CD14-positive monocyte (primary cell): ENCODE data around the gene POC1B. TPM values are rescaled to one million over a fixed set of nuclear protein-coding genes. Genes with fewer than 3 reads are reported as not detected.

ENCODE experiments used
- DNase-seq, 3 donors: peaks; one replicate each; pipeline ENCODE4 v3.0.0-alpha.2; 2011 to 2022
- H2AFZ ChIP-seq: 2 replicates; pipeline ENCODE4 v1.6.0; 2012; ENCODE audit warnings: mild to moderate bottlenecking, low read depth, low read length, inconsistent platforms; ENCODE audit not compliant: insufficient read depth, poor library complexity, severe bottlenecking
- H3K27ac ChIP-seq, 2 donors: 1 replicate in 1 of 2; 2 replicates in 1 of 2; pipeline ENCODE4 v1.5.1; 2012 to 2013; ENCODE audit warnings: low read length in 2 of 2, control low read depth in 1 of 2, inconsistent platforms in 1 of 2, low read depth in 1 of 2, mild to moderate bottlenecking in 1 of 2
- H3K27me3 ChIP-seq, 2 donors: one replicate each; pipeline versions ENCODE4 v1.6.0 to v1.6.1; 2011 to 2013; ENCODE audit warnings: low read length in 2 of 2; ENCODE audit not compliant: control insufficient read depth in 2 of 2, insufficient read depth in 2 of 2
- H3K36me3 ChIP-seq, 2 donors: replicated peaks in 1 of 2; 1 replicate in 1 of 2; 2 replicates in 1 of 2; pipeline versions ENCODE4 v1.5.1 to v1.6.1; 2012 to 2013; ENCODE audit warnings: low read length in 2 of 2, control low read depth in 1 of 2, inconsistent platforms in 1 of 2, mild to moderate bottlenecking in 1 of 2; ENCODE audit not compliant: insufficient read depth in 2 of 2, control insufficient read depth in 1 of 2
- H3K4me1 ChIP-seq, 2 donors: 1 replicate in 1 of 2; 2 replicates in 1 of 2; pipeline versions ENCODE4 v1.5.1 to v1.6.1; 2012 to 2013; ENCODE audit warnings: low read length in 2 of 2, control low read depth in 1 of 2, inconsistent platforms in 1 of 2, mild to moderate bottlenecking in 1 of 2, moderate library complexity in 1 of 2; ENCODE audit not compliant: insufficient read depth in 2 of 2, control insufficient read depth in 1 of 2
- H3K4me2 ChIP-seq: replicated peaks from 2 replicates; pipeline ENCODE3; 2012; ENCODE audit warnings: low read length, moderate library complexity, mild to moderate bottlenecking; ENCODE audit not compliant: poor library complexity, severe bottlenecking; ENCODE audit errors: extremely low read depth
- H3K4me3 ChIP-seq, 3 experiments: fragments of 200-600 bp in 1 of 3; sonication (generic) in 1 of 3; replicated peaks in 1 of 3; 1 replicate in 2 of 3; 2 replicates in 1 of 3; pipeline ENCODE4 v1.5.1; 2011 to 2013; ENCODE audit warnings: low read length in 3 of 3, mild to moderate bottlenecking in 3 of 3, control low read depth in 2 of 3, low read depth in 2 of 3, inconsistent platforms in 1 of 3, moderate library complexity in 1 of 3
- H3K79me2 ChIP-seq: 2 replicates; pipeline ENCODE4 v1.6.0; 2012; ENCODE audit warnings: mild to moderate bottlenecking, control low read depth, inconsistent platforms, low read length, moderate library complexity; ENCODE audit not compliant: insufficient read depth
- H3K9ac ChIP-seq: 2 replicates; pipeline ENCODE4 v1.6.0; 2017; ENCODE audit warnings: low read length, mild to moderate bottlenecking; ENCODE audit not compliant: insufficient read depth, poor library complexity, severe bottlenecking
- H3K9me3 ChIP-seq, 2 donors: replicated peaks in 1 of 2; 1 replicate in 1 of 2; 2 replicates in 1 of 2; pipeline versions ENCODE4 v1.5.1 to v1.6.1; 2012 to 2013; ENCODE audit warnings: low read length in 2 of 2, control low read depth in 1 of 2; ENCODE audit not compliant: control insufficient read depth in 1 of 2, insufficient read depth in 1 of 2
- H4K20me1 ChIP-seq: 2 replicates; pipeline ENCODE4 v1.6.0; 2012; ENCODE audit warnings: mild to moderate bottlenecking, low read length, control low read depth, moderate library complexity; ENCODE audit not compliant: insufficient read depth
- H3K27ac Mint-ChIP-seq, 7 donors: one replicate each; pipeline ENCODE4 v1.8.0; 2020; ENCODE audit warnings: mild to moderate bottlenecking in 7 of 7, mixed read lengths in 7 of 7, moderate library complexity in 6 of 7, inconsistent platforms in 2 of 7
- H3K27me3 Mint-ChIP-seq, 3 donors: one replicate each; pipeline ENCODE4 v1.8.0; 2021 to 2022; ENCODE audit warnings: low read depth in 3 of 3, mild to moderate bottlenecking in 3 of 3, mixed read lengths in 3 of 3, moderate library complexity in 3 of 3, inconsistent platforms in 1 of 3
- H3K36me3 Mint-ChIP-seq, 2 donors: one replicate each; pipeline ENCODE4 v1.8.0; 2020; ENCODE audit warnings: mixed read lengths in 2 of 2, inconsistent platforms in 1 of 2, mild to moderate bottlenecking in 1 of 2
- H3K4me1 Mint-ChIP-seq: one replicate; pipeline ENCODE4 v1.8.0; 2020; ENCODE audit warnings: mild to moderate bottlenecking, mixed read lengths
- H3K4me3 Mint-ChIP-seq, 2 donors: one replicate each; pipeline ENCODE4 v1.8.0; 2020; ENCODE audit warnings: mild to moderate bottlenecking in 2 of 2, mixed read lengths in 2 of 2, moderate library complexity in 1 of 2
- H3K9me3 Mint-ChIP-seq, 7 donors: one replicate each; pipeline ENCODE4 v1.8.0; 2020 to 2022; ENCODE audit warnings: mixed read lengths in 7 of 7, mild to moderate bottlenecking in 6 of 7, moderate library complexity in 6 of 7, inconsistent platforms in 2 of 7
- WGBS: methylation state at CpG from one replicate; pipeline ENCODE4 v1.1.5; 2013; ENCODE audit warnings: missing lambda C conversion rate; ENCODE audit not compliant: insufficient coverage; 5-methylcytosine and 5-hydroxymethylcytosine counted together
- intact Hi-C, 2 donors: fragments of 100-400 bp; cut with micrococcal nuclease; formaldehyde crosslinking; loops; one replicate each; pipeline versions ENCODE4 v1.15.0 to v1.15.1; 2023
- polyA plus RNA-seq, 3 donors: library from polyadenylated mRNA; depleted of rRNA in 1 of 3; unstranded in 2 of 3; stranded (reverse) in 1 of 3; fragments of 300-500 nt in 2 of 3; fragments of >200 nt in 1 of 3; fragmentation: Illumina TruSeq in 2 of 3; gene quantifications; 1 replicate in 2 of 3; 2 replicates in 1 of 3; pipeline ENCODE4 v1.2.3, GENCODE V29; 2012 to 2021
- TF ChIP-seq, protein P1 (sequence below): fragments of 200-600 bp; IDR thresholded peaks from one replicate; pipeline ENCODE4 v1.8.0; 2022; ENCODE audit warnings: antibody characterized with exemption, mild to moderate bottlenecking

The POC1B gene
- polyA plus RNA-seq, 3 donors: 8.4 to 32.0 (median 29.7) TPM

DNA sequence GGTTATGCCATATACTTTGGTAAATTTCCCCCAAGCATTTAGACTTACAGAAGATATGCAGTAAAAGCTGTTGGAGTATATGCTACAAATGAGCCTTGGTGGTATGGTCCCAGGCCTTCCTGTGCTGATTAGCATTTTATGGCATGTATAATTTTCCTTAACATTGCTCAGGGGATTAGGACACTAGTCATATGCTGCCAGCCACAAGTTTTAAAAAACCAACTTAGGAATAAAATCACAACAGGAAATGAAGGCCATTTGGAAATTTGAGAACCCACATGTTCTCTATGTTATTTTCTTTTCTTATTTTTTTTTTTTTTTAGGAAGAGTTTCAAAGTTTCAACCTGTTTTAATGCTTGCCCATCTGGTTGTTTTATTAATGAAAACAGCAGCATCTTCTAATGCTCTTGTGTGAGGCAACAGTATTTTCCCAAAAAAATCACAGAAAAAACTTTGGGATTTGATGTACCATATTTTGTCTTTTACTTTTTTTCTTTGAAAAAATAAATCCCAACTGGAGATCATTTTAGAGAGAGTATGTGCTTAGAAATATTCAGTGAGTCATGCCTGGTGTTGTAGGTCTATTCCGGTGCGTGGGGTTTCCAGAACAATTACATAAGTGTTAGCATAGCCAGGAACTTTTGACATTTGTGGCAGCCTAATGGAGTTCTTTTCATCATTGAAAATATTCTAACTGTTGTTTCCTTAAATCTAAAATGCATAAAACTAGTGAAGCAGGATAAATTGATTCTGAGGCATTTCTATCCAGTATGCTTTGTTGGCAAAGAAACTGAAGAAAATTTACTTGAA, 151.9 kb downstream of the POC1B start:
- no peak overlapping the region for H3K27ac ChIP-seq
- intact Hi-C loops: no loop called here
- no peaks in the 10 kb centered on the region for H4K20me1 ChIP-seq
- no peaks in the 10 kb centered on the region for H3K36me3 ChIP-seq
- no peak overlapping the region for H3K4me2 ChIP-seq
- no peak overlapping the region for H3K27ac Mint-ChIP-seq
- H3K27me3 Mint-ChIP-seq: peaks cover 0 to 3% (median 2%) of the 10 kb centered on the region in 3 donors
- peaks cover 27% of the 10 kb centered on the region for H3K4me1 Mint-ChIP-seq
- H3K79me2 ChIP-seq: no peaks in the 10 kb centered on the region
- H3K27me3 ChIP-seq: no peaks in the 10 kb centered on the region
- no peaks in the 10 kb centered on the region for H3K9me3 ChIP-seq
- DNase-seq: peak in 1 of 3 donors; percentile 63
- no peak overlapping the region for H3K9ac ChIP-seq
- H3K4me3 Mint-ChIP-seq: no peak overlapping the region
- H3K9me3 Mint-ChIP-seq: peaks cover 0 to 2% (median 0%) of the 10 kb centered on the region in 7 donors
- no CpG with 5 or more reads among the region's 2 CpGs for WGBS
- H3K36me3 Mint-ChIP-seq: no peaks in the 10 kb centered on the region
- peaks cover 16 to 18% of the 10 kb centered on the region in 2 donors for H3K4me1 ChIP-seq
- no peak overlapping the region for H3K4me3 ChIP-seq
- TF ChIP-seq, protein P1, sequence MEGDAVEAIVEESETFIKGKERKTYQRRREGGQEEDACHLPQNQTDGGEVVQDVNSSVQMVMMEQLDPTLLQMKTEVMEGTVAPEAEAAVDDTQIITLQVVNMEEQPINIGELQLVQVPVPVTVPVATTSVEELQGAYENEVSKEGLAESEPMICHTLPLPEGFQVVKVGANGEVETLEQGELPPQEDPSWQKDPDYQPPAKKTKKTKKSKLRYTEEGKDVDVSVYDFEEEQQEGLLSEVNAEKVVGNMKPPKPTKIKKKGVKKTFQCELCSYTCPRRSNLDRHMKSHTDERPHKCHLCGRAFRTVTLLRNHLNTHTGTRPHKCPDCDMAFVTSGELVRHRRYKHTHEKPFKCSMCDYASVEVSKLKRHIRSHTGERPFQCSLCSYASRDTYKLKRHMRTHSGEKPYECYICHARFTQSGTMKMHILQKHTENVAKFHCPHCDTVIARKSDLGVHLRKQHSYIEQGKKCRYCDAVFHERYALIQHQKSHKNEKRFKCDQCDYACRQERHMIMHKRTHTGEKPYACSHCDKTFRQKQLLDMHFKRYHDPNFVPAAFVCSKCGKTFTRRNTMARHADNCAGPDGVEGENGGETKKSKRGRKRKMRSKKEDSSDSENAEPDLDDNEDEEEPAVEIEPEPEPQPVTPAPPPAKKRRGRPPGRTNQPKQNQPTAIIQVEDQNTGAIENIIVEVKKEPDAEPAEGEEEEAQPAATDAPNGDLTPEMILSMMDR: no peak
- H2AFZ ChIP-seq: no peak overlapping the region

- Histone ChIP-seq H3K4me2 (no peak overlapping the region), H4K20me1 (no peaks in the 10 kb centered on the region), H3K4me3 (no peak overlapping the region), H3K4me1 (peaks cover 16 to 18% of the 10 kb centered on the region in 2 donors), H3K9ac (no peak overlapping the region), H2AFZ (no peak overlapping the region), H3K27ac (no peak overlapping the region), H3K27me3 (no peaks in the 10 kb centered on the region), H3K36me3 (no peaks in the 10 kb centered on the region), H3K9me3 (no peaks in the 10 kb centered on the region), H3K79me2 (no peaks in the 10 kb centered on the region)
- intact Hi-C loops: no loop called here
- DNase-seq: no peak
- no peak overlapping the region for H3K4me3 Mint-ChIP-seq
- 86% methylated on average over 4 of the region's 6 CpGs for WGBS
- H3K27me3 Mint-ChIP-seq: peaks cover under 1 to 2% (median 2%) of the 10 kb centered on the region in 3 donors
- no peaks in the 10 kb centered on the region for H3K9me3 Mint-ChIP-seq
- peaks cover 0 to 3% of the 10 kb centered on the region in 2 donors for H3K36me3 Mint-ChIP-seq
- TF ChIP-seq, protein P1: no peak
- peak overlapping the region in 1 of 7 donors; percentile 50 for H3K27ac Mint-ChIP-seq
- peaks cover 27% of the 10 kb centered on the region for H3K4me1 Mint-ChIP-seq
Measured at GRCh38 chr12:89372584-89373370, 153.1 kb downstream of the POC1B start.
